Measurements from ENCODE around the gene MCOLN3.

- TF ChIP-seq CTCF (IDR thresholded peaks at IDR 0.05), result no peak
- no peak for TF ChIP-seq POLR2A (IDR thresholded peaks at IDR 0.05)
Measured at GRCh38 chr1:85030536-85030935, 17.8 kb downstream of the MCOLN3 start.

All from tibial nerve (tissue), 3 donors.